ENCODE results near the gene TCEANC.
A peak's percentile ranks its signal among the peaks of the same experiment; 100 is the strongest.
"Not testable (repeated sequence)": the region's sequence is repeated elsewhere in the genome, so short reads cannot be mapped to it uniquely, and the experiment has no call there.

Gene TCEANC, protein sequence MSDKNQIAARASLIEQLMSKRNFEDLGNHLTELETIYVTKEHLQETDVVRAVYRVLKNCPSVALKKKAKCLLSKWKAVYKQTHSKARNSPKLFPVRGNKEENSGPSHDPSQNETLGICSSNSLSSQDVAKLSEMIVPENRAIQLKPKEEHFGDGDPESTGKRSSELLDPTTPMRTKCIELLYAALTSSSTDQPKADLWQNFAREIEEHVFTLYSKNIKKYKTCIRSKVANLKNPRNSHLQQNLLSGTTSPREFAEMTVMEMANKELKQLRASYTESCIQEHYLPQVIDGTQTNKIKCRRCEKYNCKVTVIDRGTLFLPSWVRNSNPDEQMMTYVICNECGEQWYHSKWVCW

DNA sequence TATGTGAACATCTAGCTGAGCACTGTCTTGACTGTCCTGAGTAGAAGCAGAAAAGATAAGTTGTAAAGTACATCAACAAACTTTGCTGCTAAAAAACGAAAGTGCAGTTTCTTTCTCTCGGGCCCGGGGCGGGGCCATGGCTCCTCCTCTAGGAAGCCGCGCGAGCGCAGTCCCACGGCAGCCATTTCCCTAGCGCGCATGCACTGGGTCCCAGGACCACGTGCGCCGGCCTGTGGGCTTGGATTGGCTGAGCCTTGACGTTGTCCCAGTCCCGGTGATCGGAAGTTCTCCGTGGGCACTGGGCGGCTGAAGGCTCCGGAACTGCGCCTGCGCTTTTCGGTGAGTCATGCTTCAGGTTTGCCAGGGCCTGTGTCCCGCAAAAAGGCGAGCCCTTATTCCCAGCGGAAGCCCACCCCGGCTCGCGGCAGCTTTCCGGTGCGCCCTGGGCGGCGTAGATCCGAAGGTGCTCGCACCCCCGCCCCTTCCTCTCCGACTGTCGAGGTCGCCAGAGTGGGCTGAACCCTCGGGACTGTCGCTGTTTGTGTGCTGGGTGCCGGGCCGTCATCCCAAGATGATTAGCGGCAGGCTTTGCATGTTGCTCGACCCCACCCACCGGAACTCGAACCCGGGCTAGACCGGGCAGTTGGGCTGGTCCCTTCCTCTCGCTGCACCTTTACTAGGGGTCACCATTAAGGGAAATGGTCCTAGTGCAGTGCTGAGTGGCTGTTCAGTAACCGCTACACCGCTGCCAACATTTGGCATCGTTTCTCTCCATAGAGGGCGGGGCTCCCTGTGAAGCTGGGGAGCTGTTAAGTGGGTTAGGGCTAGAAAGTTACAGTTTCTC lies at the start of gene TCEANC:
Gene TCEANC, plus strand, starts transcription at position 292 of the 844 bp plus-strand sequence. CDS start 9,368 bp downstream, outside the sequence.
- peak; percentile 59 to 88 (median 85) for DNase-seq (ENCODE audit: low read depth in 4 of 4, low spot score in 1 of 4)

DNA sequence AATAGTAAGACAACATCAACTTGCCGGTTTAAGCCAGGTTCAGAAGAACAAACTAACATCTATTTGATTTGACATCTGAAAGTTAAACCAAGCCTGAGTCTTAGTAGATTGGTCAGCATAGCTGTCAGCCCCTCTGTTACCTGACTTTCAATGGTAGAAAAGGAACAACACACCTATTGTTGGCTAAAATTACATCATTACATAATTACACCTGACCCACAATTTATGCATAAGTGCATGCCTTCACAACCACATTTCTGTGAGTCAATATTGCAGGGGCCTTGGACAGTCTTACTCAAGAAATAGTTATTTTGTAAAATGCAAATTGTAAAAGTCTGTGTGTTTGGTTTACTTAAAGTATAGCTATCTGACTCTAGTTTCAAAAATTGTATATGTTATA lies 47.3 kb upstream of the TCEANC start:
- no peak for DNase-seq (ENCODE audit: low read depth in 4 of 4, low spot score in 1 of 4)

DNA sequence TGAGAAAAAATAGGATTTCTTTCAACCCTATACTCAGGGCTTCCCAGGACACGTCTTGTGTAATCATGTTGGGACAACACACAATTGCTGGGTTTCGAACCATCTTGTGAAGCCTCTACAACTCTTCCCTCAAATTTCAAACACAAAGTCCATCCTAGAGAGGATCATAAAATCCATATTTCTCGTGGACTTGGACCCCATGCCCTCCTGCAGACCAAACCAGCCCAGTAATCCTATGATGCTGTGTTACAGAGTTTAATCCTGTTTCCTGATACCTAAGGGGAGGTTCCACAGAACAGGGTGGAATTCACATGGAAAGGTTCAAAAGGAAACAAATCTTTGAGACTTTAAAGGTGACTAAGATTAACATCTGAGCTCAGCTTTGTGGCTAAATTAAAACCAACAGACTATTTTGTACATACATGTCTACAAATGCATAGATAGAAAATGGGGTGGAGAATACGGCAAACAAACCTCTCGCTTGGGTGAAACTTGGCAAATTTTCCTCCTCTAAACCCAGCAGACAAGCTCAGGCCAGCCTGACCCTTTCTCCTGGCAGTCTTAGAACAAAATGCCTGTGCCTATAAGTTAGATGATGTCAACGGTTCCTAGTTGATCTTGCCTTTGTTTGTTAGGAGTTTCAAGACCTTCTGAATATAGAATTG lies 45.5 kb upstream of the TCEANC start:
- no peak for DNase-seq (ENCODE audit: low read depth in 4 of 4, low spot score in 1 of 4)

DNA sequence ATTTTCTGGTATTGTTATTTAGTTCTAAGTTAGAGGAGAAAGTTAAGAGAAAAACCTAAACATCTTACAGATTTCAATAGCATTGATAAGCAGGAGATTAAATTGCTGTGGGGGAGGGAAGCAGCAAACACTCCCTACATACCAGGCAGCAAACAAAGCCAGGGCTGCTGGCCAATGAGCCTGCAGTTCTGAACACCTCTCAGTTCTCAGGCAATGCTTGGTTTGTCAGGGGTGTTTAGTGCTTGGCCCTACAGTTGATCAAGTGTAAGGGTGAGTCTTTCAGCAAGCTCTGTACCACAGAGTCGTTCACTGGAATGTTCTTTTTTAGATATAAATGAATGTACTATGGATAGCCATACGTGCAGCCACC lies 45.0 kb upstream of the TCEANC start:
- no peak for DNase-seq (ENCODE audit: low read depth in 4 of 4, low spot score in 1 of 4)

GRCh38 chrX:13614154-13614553 lies 38.8 kb upstream of the TCEANC start:
- no peak for DNase-seq (ENCODE audit: low read depth in 4 of 4, low spot score in 1 of 4)

DNA sequence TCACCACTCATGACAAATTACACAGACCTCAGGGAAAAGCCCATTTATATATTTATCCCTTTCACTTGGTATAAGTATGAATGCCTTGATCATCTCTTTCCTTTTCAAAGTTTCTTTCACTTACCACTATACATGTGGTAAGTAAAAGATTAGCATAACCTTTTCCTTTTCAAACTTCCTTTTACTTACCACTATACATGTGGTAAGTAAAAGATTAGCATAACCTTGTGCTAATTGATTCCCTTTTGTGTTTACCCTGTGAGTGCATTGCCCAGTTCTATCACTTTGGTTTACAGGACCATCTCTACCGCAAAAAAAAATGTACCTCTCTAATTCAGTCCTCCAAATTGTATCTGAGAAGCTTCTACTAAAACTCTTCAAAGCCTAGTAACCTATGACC lies 32.7 kb upstream of the TCEANC start:
- no peak for DNase-seq (ENCODE audit: low read depth in 4 of 4, low spot score in 1 of 4)

- no peak for DNase-seq (ENCODE audit: low read depth in 4 of 4, low spot score in 1 of 4)
These were observed 30.5 kb upstream of the TCEANC start for GRCh38 chrX:13622401-13622964.

GRCh38 chrX:13627306-13627705 lies 25.6 kb upstream of the TCEANC start:
- DNase-seq (ENCODE audit: low read depth in 4 of 4, low spot score in 1 of 4) = no peak

- DNase-seq (ENCODE audit: low read depth in 4 of 4, low spot score in 1 of 4) = not testable (repeated sequence)
These were observed 15.7 kb upstream of the TCEANC start for GRCh38 chrX:13637224-13637623.

GRCh38 chrX:13638021-13638420 lies 14.9 kb upstream of the TCEANC start:
- DNase-seq (ENCODE audit: low read depth in 4 of 4, low spot score in 1 of 4) = no peak

GRCh38 chrX:13638826-13639225 lies 14.1 kb upstream of the TCEANC start:
- no peak for DNase-seq (ENCODE audit: low read depth in 4 of 4, low spot score in 1 of 4)

DNA sequence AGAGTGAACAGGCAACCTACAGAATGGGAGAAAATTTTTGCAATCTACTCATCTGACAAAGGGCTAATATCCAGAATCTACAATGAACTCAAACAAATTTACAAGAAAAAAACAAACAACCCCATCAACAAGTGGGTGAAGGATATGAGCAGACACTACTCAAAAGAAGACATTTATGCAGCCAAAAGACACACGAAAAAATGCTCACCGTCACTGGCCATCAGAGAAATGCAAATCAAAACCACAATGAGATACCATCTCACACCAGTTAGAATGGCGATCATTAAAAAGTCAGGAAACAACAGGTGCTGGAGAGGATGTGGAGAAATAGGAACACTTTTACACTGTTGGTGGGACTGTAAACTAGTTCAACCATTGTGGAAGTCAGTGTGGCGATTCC lies 11.3 kb upstream of the TCEANC start:
- DNase-seq (ENCODE audit: low read depth in 4 of 4, low spot score in 1 of 4) = not testable (repeated sequence)

DNA sequence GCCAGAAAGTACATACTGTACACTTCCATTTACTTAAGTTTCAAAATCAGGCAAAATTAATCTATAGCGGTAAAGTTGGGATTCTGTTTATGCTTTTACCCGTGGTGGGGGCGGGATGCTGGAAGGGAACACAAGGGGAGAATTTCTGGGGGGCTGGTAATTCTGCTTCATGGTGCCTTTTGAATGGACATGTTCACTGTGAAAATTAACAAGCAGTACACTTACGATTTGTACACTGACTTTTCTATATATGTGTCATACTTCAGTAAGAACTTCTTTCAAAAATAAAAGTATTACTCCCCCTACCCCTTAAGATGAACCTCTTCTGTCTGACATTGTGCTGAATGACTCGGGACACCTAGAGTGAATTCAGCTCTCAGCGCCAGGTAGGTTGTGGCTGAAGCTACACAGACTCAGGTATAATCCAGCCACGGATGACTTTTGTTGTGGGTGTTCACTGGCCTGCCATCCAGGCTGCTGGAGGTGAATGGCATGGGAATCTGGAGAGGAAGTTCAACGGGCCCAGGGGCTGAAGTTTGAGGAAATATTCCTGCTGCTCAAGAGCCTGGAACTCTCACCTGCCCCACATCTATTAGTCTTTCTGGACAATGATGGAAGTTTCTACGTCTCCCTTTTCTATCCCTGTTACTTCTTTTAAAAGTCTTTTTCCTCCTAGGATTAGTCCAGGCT lies 7.3 kb upstream of the TCEANC start:
- no peak for DNase-seq (ENCODE audit: low read depth in 4 of 4, low spot score in 1 of 4)

DNA sequence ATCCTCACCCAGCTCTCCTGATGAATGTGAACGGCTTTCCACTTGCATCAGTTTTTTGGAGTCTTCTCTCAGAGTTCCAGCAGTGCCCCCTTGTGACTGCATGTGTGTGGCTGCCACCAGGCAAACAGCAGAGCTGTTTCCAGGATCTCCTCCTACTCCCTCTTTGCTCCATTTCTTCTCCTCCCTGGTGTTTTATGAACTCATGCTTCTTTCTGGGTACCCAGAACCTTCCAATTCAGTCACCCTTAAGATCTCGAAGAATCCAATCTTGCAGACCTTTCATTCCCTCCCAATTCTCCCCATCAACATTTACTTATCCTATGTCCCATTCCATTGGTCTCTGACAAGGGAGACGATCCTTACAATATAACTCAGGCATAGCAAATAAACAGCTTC lies 6.8 kb upstream of the TCEANC start:
- DNase-seq (ENCODE audit: low read depth in 4 of 4, low spot score in 1 of 4) = peak in 1 of 4 experiments; percentile 5

- peak in 3 of 4 experiments; percentile 18 to 39 (median 23) for DNase-seq (ENCODE audit: low read depth in 4 of 4, low spot score in 1 of 4)
These were observed 5.2 kb upstream of the TCEANC start for GRCh38 chrX:13647709-13648212.

DNA sequence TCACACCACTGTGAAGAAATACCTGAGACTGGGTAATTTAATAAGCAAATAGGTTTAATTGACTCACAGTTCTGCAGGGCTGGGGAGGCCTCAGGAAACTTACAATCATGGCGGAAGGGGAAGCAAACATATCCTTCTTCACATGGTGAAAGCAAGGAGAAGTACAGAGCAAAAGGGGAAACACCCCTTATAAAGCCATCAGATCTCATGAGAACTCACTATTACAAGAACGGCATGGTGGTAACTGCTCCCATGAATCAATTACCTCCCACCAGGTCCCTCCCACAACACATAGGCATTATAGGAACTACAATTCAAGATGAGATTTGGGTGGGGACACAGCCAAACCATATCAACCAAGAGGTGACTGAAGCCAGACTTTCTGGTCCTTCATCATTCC lies 4.6 kb upstream of the TCEANC start:
- not testable (repeated sequence) for DNase-seq (ENCODE audit: low read depth in 4 of 4, low spot score in 1 of 4)

DNA sequence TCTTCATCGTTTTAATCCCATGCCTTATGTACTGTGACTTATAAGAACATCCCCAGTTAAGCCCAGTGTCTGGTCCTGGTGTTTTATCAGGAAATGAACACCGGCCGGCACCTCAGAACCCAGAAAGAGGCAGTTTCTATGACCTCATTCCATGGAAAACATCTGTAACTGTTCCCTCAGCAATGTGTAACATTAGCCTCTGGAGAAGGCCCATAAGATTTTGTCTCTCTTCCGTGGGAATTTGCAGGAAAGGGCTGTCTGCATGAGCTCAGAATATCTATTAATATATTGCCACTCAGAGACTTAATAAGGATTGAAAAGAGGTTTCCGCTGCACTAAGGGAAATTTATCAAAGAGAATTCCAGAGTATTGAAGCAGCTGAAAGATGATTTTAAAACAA lies 3.1 kb upstream of the TCEANC start:
- DNase-seq (ENCODE audit: low read depth in 4 of 4, low spot score in 1 of 4) = no peak

- DNase-seq (ENCODE audit: low read depth in 4 of 4, low spot score in 1 of 4) = no peak
These were observed 2.6 kb upstream of the TCEANC start for GRCh38 chrX:13650318-13650717.

- DNase-seq (ENCODE audit: low read depth in 4 of 4, low spot score in 1 of 4) = no peak
These were observed 1.8 kb upstream of the TCEANC start for GRCh38 chrX:13651150-13651549.

GRCh38 chrX:13652287-13652793 lies 601 bp upstream of the TCEANC start:
- DNase-seq (ENCODE audit: low read depth in 4 of 4, low spot score in 1 of 4) = no peak
